Trophoblast cell (in vitro differentiated cells and primary cell): Measurements from ENCODE around the gene HOXA10. TPM values are rescaled to one million over a fixed set of nuclear protein-coding genes. Genes with fewer than 3 reads are reported as not detected.
A peak's percentile ranks its signal among the peaks of the same experiment; 100 is the strongest.

Experiments
- DNase-seq, 2 donors: peaks; one replicate each; pipeline ENCODE4 v3.0.0-alpha.2; 2016
- H2AFZ ChIP-seq: 2 replicates; pipeline ENCODE4 v1.6.1; 2013; ENCODE audit warnings: low read length, moderate library complexity, mild to moderate bottlenecking; ENCODE audit not compliant: insufficient read depth, poor library complexity
- H2AK5ac ChIP-seq: 2 replicates; pipeline ENCODE4 v1.6.1; 2013; ENCODE audit warnings: mild to moderate bottlenecking, low read length
- H2BK120ac ChIP-seq: 2 replicates; pipeline ENCODE4 v1.6.1; 2013; ENCODE audit warnings: low read length, mild to moderate bottlenecking, moderate library complexity; ENCODE audit not compliant: insufficient read depth, poor library complexity
- H2BK12ac ChIP-seq: 2 replicates; pipeline ENCODE4 v1.6.1; 2013; ENCODE audit warnings: mild to moderate bottlenecking, low read length, moderate library complexity
- H2BK5ac ChIP-seq: 2 replicates; pipeline ENCODE4 v1.6.1; 2013; ENCODE audit warnings: low read length, low read depth, moderate library complexity, mild to moderate bottlenecking; ENCODE audit not compliant: poor library complexity
- H3K14ac ChIP-seq: 2 replicates; pipeline ENCODE4 v1.6.1; 2013; ENCODE audit warnings: mild to moderate bottlenecking, low read length
- H3K18ac ChIP-seq: 2 replicates; pipeline ENCODE4 v1.6.1; 2013; ENCODE audit warnings: mild to moderate bottlenecking, low read length
- H3K23ac ChIP-seq: 2 replicates; pipeline ENCODE4 v1.6.1; 2013; ENCODE audit warnings: low read length
- H3K27ac ChIP-seq: 2 replicates; pipeline ENCODE4 v1.5.1; 2013; ENCODE audit warnings: low read depth, mild to moderate bottlenecking, inconsistent platforms, low read length, moderate library complexity
- H3K27me3 ChIP-seq: 2 replicates; pipeline ENCODE4 v1.6.1; 2013; ENCODE audit warnings: inconsistent platforms, mild to moderate bottlenecking, low read length, moderate library complexity; ENCODE audit not compliant: insufficient read depth
- H3K36me3 ChIP-seq, 2 experiments: 1 replicate in 1 of 2; 2 replicates in 1 of 2; pipeline ENCODE4 v1.6.1; 2013; ENCODE audit warnings: low read length in 2 of 2, mild to moderate bottlenecking in 2 of 2, moderate library complexity in 1 of 2; ENCODE audit not compliant: insufficient read depth in 2 of 2, control insufficient read depth in 1 of 2
- H3K4ac ChIP-seq: 2 replicates; pipeline ENCODE4 v1.6.1; 2013; ENCODE audit warnings: low read depth, mild to moderate bottlenecking, low read length, moderate library complexity
- H3K4me1 ChIP-seq, 2 experiments: 1 replicate in 1 of 2; 2 replicates in 1 of 2; pipeline ENCODE4 v1.6.1; 2013; ENCODE audit warnings: low read length in 2 of 2, mild to moderate bottlenecking in 2 of 2, moderate library complexity in 1 of 2; ENCODE audit not compliant: insufficient read depth in 2 of 2, control insufficient read depth in 1 of 2
- H3K4me2 ChIP-seq: 2 replicates; pipeline ENCODE4 v1.6.1; 2013; ENCODE audit warnings: inconsistent platforms, mild to moderate bottlenecking, low read length, moderate library complexity
- H3K4me3 ChIP-seq: 2 replicates; pipeline ENCODE4 v1.5.1; 2013; ENCODE audit warnings: mild to moderate bottlenecking, low read depth, low read length, inconsistent platforms
- H3K79me1 ChIP-seq: one replicate; pipeline ENCODE4 v1.6.1; 2013; ENCODE audit warnings: low read length
- H3K79me2 ChIP-seq: 2 replicates; pipeline ENCODE4 v1.6.1; 2013; ENCODE audit warnings: low read length, mild to moderate bottlenecking; ENCODE audit not compliant: control insufficient read depth, insufficient read depth, poor library complexity
- H3K9ac ChIP-seq: 2 replicates; pipeline ENCODE4 v1.6.1; 2013; ENCODE audit warnings: mild to moderate bottlenecking, low read length
- H3K9me3 ChIP-seq: 2 replicates; pipeline ENCODE4 v1.6.1; 2013; ENCODE audit warnings: low read depth, mild to moderate bottlenecking, control low read depth, inconsistent platforms, low read length; ENCODE audit not compliant: insufficient read depth
- H4K12ac ChIP-seq: 2 replicates; pipeline ENCODE4 v1.6.1; 2013; ENCODE audit warnings: low read depth, mild to moderate bottlenecking, low read length, moderate library complexity
- H4K8ac ChIP-seq: 2 replicates; pipeline ENCODE4 v1.6.1; 2013; ENCODE audit warnings: low read depth, mild to moderate bottlenecking, low read length, moderate library complexity
- H4K91ac ChIP-seq: one replicate; pipeline ENCODE4 v1.6.1; 2013; ENCODE audit warnings: low read depth, mild to moderate bottlenecking, low read length, moderate library complexity
- WGBS: extraction: QIAGEN DNeasy Blood & Tissue Kit; methylation state at CpG from one replicate; pipeline ENCODE4 v1.1.7; 2013; ENCODE audit warnings: missing lambda C conversion rate; ENCODE audit not compliant: insufficient read length, insufficient coverage; ENCODE audit errors: extremely low coverage; 5-methylcytosine and 5-hydroxymethylcytosine counted together
- polyA plus RNA-seq: library from polyadenylated mRNA; stranded (reverse); fragments of 200-250 nt; gene quantifications from 2 replicates; pipeline ENCODE4 v1.2.3, GENCODE V29; 2013

Gene HOXA10
- 1.5 and 2.1 TPM in 2 replicates for polyA plus RNA-seq

DNA sequence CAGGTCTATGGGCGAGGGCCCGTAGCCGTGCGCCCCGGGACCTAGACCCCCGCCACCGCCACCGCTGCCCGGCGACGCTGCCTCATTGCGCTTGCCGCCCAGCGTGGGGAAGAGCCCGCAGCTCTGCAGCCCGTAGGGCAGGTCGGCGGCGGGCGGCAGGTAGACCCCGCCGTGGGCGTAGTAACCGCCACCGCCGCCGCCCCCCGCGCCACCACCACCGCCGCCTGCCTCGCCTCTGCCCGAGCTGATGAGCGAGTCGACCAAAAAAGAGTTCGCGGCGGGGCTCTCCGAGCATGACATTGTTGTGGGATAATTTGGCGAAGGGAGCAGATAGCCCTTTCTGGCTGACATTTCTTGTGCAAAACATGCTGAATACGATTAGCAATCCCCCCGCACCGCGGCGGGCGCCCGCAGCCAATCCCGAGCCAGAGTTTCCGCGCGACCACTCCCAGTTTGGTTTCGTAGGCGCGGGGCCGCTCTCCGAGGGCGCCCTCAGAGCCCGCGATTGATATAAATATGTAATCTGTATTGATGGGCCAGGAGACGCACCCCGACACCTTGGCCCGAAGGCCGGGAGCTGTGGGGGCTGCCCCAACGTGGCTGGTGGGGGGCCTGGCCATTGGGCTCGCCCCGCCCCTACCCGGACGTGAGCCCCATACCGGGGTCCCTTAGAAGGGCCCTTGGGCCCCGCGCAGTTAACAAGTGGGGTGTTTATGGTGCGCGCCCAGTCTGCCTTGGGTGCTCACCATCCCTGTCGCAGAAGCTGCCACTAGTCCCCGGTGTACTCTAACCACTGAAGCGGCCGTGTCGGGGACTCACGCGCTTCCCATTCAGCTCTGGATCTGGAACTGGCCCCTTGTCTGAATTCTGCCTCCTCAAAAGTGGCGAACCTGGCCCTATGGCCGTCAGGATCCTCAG lies at the start of gene HOXA10:
HOXA10 (minus strand) TSS at position 365 of the 918 bp plus-strand sequence; CDS start at position 351, 14 bp downstream.
- H3K27me3 ChIP-seq = peaks cover 86% of the 10 kb centered on the region
- H3K79me1 ChIP-seq = no peaks in the 10 kb centered on the region
- no peaks in the 10 kb centered on the region for H3K79me2 ChIP-seq
- H2BK5ac ChIP-seq = no peak within 1 kb of the TSS
- no peak within 1 kb of the TSS for H3K4ac ChIP-seq
- no peak within 1 kb of the TSS for H3K23ac ChIP-seq
- no peak for DNase-seq
- H3K4me2 ChIP-seq = peak within 1 kb of the TSS; percentile 51
- H3K18ac ChIP-seq = no peak within 1 kb of the TSS
- no peak within 1 kb of the TSS for H3K27ac ChIP-seq
- H4K91ac ChIP-seq = no peak within 1 kb of the TSS
- no peak within 1 kb of the TSS for H4K12ac ChIP-seq
- peaks cover 42% of the 10 kb centered on the region for H3K9me3 ChIP-seq
- H3K36me3 ChIP-seq = no peaks in the 10 kb centered on the region
- H3K9ac ChIP-seq = no peak within 1 kb of the TSS
- no CpG with 5 or more reads among the region's 82 CpGs for WGBS
- no peak within 1 kb of the TSS for H3K14ac ChIP-seq
- peak within 1 kb of the TSS; percentile 54 for H2AFZ ChIP-seq
- no peak within 1 kb of the TSS for H4K8ac ChIP-seq
- H2BK12ac ChIP-seq = no peak within 1 kb of the TSS
- peak within 1 kb of the TSS; percentile 25 for H3K4me3 ChIP-seq
- no peak within 1 kb of the TSS for H2AK5ac ChIP-seq
- no peak within 1 kb of the TSS for H2BK120ac ChIP-seq
- H3K4me1 ChIP-seq = peaks cover 6 to 20% of the 10 kb centered on the region in 2 experiments

DNA sequence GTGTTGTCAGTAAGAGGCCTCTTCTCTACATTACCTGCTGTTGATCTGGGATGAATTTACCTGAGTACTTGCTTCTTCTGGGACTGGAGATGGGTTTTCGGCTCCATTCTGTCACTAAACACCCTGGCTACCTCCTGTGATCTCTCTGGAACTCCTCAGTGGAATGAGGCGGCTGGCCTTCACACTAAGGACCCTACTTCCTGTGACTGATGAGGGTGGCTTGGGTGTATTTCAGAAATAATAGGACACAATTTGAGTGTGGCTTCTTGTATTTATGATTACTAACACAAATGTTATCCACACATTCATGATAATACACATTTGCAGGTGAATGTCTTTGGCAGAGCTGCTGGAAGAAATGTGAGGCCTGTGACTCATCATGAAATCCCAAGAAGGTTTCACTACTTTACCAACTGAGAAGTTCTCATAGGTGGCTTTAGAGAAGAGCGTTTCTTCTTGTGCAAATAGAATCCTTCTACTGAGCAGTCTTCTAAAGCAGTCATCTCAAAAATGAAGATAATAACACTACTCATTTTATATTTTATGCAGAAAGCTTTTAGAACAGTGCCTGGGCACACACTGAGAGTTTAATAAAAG lies 47.2 kb upstream of the HOXA10 start:
- H3K27me3 ChIP-seq = peaks cover 39% of the 10 kb centered on the region

DNA sequence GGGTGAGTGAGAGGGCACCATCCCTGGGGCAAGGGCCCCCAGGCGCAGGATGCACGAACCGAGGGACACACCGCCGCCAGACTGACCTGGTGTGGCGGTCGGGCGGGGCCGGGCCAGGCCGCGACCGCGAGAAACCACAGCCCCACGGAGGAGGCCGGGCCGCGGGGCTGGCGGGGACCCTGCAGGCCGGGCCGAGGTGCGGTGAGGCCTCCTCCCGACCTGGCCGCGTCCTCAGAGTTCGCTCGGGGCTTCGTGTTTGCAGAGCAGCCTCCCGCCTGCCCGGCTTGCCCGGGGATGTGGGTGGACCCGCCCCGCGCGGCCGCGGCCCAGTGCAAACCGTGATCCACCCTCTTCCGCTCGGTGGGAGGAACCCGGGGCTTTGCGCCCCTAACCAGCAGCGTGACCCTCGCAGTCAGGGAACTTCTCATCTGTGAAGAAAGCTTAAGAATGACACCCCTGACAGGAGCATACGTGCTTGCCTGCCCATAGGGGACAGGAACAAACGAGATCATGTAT lies 46.4 kb upstream of the HOXA10 start:
- Histone ChIP-seq H3K4ac (no peak overlapping the region), H3K27ac (no peak overlapping the region), H4K12ac (no peak overlapping the region), H4K91ac (no peak overlapping the region), H3K79me1 (no peaks in the 10 kb centered on the region), H2BK5ac (no peak overlapping the region), H3K27me3 (peaks cover 39% of the 10 kb centered on the region), H3K4me3 (peak overlapping the region; percentile 34), H2AK5ac (no peak overlapping the region), H3K9me3 (peaks cover 6% of the 10 kb centered on the region), H3K9ac (peak overlapping the region; percentile 29), H3K4me1 (peaks cover 0 to 2% of the 10 kb centered on the region in 2 experiments), H2BK12ac (no peak overlapping the region), H3K14ac (no peak overlapping the region), H2AFZ (no peak overlapping the region), H3K79me2 (no peaks in the 10 kb centered on the region), H4K8ac (no peak overlapping the region), H2BK120ac (no peak overlapping the region), H3K18ac (no peak overlapping the region), H3K4me2 (no peak overlapping the region), H3K36me3 (no peaks in the 10 kb centered on the region), H3K23ac (no peak overlapping the region)
- no peak for DNase-seq
- WGBS = no CpG with 5 or more reads among the region's 45 CpGs

More for the DNA sequence above, 47.2 kb upstream of the HOXA10 start:
- H4K8ac ChIP-seq = no peak overlapping the region
- H3K18ac ChIP-seq = no peak overlapping the region
- H2AFZ ChIP-seq = no peak overlapping the region
- no peak overlapping the region for H2BK5ac ChIP-seq
- no peak overlapping the region for H2BK120ac ChIP-seq
- no peak overlapping the region for H3K4me2 ChIP-seq
- no peak overlapping the region for H3K9ac ChIP-seq
- no peak overlapping the region for H2BK12ac ChIP-seq
- H3K79me1 ChIP-seq = no peaks in the 10 kb centered on the region
- no peak overlapping the region for H4K91ac ChIP-seq
- H3K14ac ChIP-seq = no peak overlapping the region
- H3K36me3 ChIP-seq = no peaks in the 10 kb centered on the region
- no peak overlapping the region for H2AK5ac ChIP-seq
- peaks cover 6% of the 10 kb centered on the region for H3K9me3 ChIP-seq
- peaks cover 0 to 3% of the 10 kb centered on the region in 2 experiments for H3K4me1 ChIP-seq
- H4K12ac ChIP-seq = no peak overlapping the region
- no peak overlapping the region for H3K23ac ChIP-seq
- no peak overlapping the region for H3K27ac ChIP-seq
- WGBS = no CpG with 5 or more reads among the region's 3 CpGs
- no peak for DNase-seq
- no peak overlapping the region for H3K4ac ChIP-seq
- no peaks in the 10 kb centered on the region for H3K79me2 ChIP-seq
- H3K4me3 ChIP-seq = no peak overlapping the region

DNA sequence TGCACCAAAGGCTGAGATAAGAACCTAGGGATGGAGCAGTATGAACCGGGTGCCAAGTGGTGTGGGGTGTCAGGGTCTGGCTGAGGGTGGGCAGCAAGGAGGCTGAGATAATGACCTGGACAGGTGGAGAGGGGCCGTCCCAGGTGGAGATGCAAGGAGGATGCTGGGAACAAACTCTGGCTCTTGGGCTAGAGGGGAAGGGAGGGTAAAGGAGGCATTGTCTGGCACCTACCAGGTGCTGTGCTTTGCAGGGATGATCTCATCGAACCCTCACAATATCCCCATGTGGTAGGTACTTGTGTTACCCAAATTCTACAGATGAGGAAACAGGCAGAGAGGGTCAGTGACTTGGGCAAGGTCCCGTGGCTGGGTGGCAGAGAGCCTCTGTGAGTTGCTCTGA lies 45.7 kb upstream of the HOXA10 start:
- Histone ChIP-seq H4K8ac (no peak overlapping the region), H2BK120ac (no peak overlapping the region), H3K4me2 (no peak overlapping the region), H3K36me3 (no peaks in the 10 kb centered on the region), H2AK5ac (no peak overlapping the region), H3K4ac (no peak overlapping the region), H3K23ac (no peak overlapping the region), H3K27ac (no peak overlapping the region), H2AFZ (no peak overlapping the region), H3K18ac (no peak overlapping the region), H3K79me1 (no peaks in the 10 kb centered on the region), H3K9me3 (peaks cover 6% of the 10 kb centered on the region), H3K27me3 (peaks cover 35% of the 10 kb centered on the region), H2BK12ac (no peak overlapping the region), H3K79me2 (no peaks in the 10 kb centered on the region), H3K4me1 (no peaks in the 10 kb centered on the region), H3K4me3 (no peak overlapping the region), H3K9ac (no peak overlapping the region), H4K12ac (no peak overlapping the region), H4K91ac (no peak overlapping the region), H3K14ac (no peak overlapping the region), H2BK5ac (no peak overlapping the region)
- no peak for DNase-seq
- WGBS = no CpG with 5 or more reads among the region's 4 CpGs
